PFSK-1 (cell line): ENCODE results near the gene CCDC186.

Source experiments
- FOXP2 ChIP-seq: optimal IDR thresholded peaks from 2 replicates; pipeline ENCODE3; 2011; ENCODE audit warnings: borderline replicate concordance, control low read depth, inconsistent platforms; ENCODE audit not compliant: insufficient read depth; ENCODE audit errors: extremely low read length, extremely low read depth
- POLR2AphosphoS5 ChIP-seq: IDR thresholded peaks from 2 replicates; pipeline ENCODE4 v1.6.1; 2012; ENCODE audit warnings: low read depth, mild to moderate bottlenecking, control low read depth, low read length, moderate library complexity
- SIN3A ChIP-seq: IDR thresholded peaks from 2 replicates; pipeline ENCODE4 v1.6.1; 2012; ENCODE audit warnings: mild to moderate bottlenecking, low read length, moderate library complexity, borderline replicate concordance; ENCODE audit not compliant: insufficient read depth
- TAF1 ChIP-seq: IDR thresholded peaks from 2 replicates; pipeline ENCODE4 v1.6.1; 2012; ENCODE audit warnings: low read length, control low read depth, borderline replicate concordance; ENCODE audit not compliant: insufficient read depth
- TF ChIP-seq, protein P1 (sequence below), 2 experiments: IDR thresholded peaks; 2 replicates each; pipeline versions ENCODE4 v1.6.1 to v1.8.0; 2011 to 2012; ENCODE audit warnings: low read depth in 2 of 2, low read length in 2 of 2, control low read depth in 1 of 2, inconsistent platforms in 1 of 2, mild to moderate bottlenecking in 1 of 2, moderate library complexity in 1 of 2; ENCODE audit not compliant: insufficient read depth in 1 of 2

Gene CCDC186

GRCh38 chr10:114199239-114199638 is 25.2 kb upstream of the CCDC186 start:
- TF ChIP-seq POLR2AphosphoS5: no peak

DNA sequence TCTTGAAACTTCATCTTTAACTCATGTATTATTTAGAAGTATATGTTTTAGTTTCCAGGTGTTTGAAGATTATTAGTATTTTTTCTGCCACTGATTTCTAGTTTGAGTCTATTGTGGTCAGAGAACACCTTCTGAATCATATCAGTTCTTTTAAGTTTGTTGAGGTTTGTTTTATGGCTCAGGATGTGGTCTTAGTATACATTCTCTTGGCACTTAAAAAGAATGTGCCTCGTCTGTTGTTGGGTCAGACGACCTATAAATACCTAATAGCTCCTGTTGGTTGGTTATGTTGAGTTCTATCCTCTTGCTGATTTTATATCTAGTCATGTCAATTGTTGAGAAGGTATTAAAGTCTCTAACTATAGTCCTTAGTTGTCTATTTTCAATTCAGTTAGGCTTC is 21.1 kb upstream of the CCDC186 start:
- TF ChIP-seq FOXP2: no peak
- TF ChIP-seq SIN3A: no peak
- no peak for TF ChIP-seq POLR2AphosphoS5
- no peak for TF ChIP-seq TAF1
- TF ChIP-seq, protein P1, sequence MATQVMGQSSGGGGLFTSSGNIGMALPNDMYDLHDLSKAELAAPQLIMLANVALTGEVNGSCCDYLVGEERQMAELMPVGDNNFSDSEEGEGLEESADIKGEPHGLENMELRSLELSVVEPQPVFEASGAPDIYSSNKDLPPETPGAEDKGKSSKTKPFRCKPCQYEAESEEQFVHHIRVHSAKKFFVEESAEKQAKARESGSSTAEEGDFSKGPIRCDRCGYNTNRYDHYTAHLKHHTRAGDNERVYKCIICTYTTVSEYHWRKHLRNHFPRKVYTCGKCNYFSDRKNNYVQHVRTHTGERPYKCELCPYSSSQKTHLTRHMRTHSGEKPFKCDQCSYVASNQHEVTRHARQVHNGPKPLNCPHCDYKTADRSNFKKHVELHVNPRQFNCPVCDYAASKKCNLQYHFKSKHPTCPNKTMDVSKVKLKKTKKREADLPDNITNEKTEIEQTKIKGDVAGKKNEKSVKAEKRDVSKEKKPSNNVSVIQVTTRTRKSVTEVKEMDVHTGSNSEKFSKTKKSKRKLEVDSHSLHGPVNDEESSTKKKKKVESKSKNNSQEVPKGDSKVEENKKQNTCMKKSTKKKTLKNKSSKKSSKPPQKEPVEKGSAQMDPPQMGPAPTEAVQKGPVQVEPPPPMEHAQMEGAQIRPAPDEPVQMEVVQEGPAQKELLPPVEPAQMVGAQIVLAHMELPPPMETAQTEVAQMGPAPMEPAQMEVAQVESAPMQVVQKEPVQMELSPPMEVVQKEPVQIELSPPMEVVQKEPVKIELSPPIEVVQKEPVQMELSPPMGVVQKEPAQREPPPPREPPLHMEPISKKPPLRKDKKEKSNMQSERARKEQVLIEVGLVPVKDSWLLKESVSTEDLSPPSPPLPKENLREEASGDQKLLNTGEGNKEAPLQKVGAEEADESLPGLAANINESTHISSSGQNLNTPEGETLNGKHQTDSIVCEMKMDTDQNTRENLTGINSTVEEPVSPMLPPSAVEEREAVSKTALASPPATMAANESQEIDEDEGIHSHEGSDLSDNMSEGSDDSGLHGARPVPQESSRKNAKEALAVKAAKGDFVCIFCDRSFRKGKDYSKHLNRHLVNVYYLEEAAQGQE (IDR thresholded peaks at IDR 0.05; ENCODE audit: insufficient read depth in 1 of 2, low read depth in 2 of 2, low read length in 2 of 2): no peak

GRCh38 chr10:114189700-114190099 is 15.7 kb upstream of the CCDC186 start:
- no peak for TF ChIP-seq FOXP2
- TF ChIP-seq SIN3A: no peak
- TF ChIP-seq, protein P1 (IDR thresholded peaks at IDR 0.05; ENCODE audit: insufficient read depth in 1 of 2, low read depth in 2 of 2, low read length in 2 of 2): no peak
- TF ChIP-seq POLR2AphosphoS5: no peak
- no peak for TF ChIP-seq TAF1

- TF ChIP-seq FOXP2: no peak
Observed at GRCh38 chr10:114188900-114189299, 14.9 kb upstream of the CCDC186 start.

GRCh38 chr10:114188001-114188400 is 14.0 kb upstream of the CCDC186 start:
- TF ChIP-seq SIN3A (no peak), FOXP2 (no peak), TAF1 (no peak), POLR2AphosphoS5 (no peak)
- TF ChIP-seq, protein P1 (IDR thresholded peaks at IDR 0.05; ENCODE audit: insufficient read depth in 1 of 2, low read depth in 2 of 2, low read length in 2 of 2): no peak

GRCh38 chr10:114184276-114184675 is 10.3 kb upstream of the CCDC186 start:
- TF ChIP-seq POLR2AphosphoS5 (no peak), FOXP2 (no peak), TAF1 (no peak), SIN3A (no peak)
- TF ChIP-seq, protein P1 (IDR thresholded peaks at IDR 0.05; ENCODE audit: insufficient read depth in 1 of 2, low read depth in 2 of 2, low read length in 2 of 2): no peak
